Measurements from ENCODE around the gene RIPK1.

Gene RIPK1

GRCh38 chr6:3086282-3086946 is 18.1 kb downstream of the RIPK1 start:
- DNase-seq = no peak

DNA sequence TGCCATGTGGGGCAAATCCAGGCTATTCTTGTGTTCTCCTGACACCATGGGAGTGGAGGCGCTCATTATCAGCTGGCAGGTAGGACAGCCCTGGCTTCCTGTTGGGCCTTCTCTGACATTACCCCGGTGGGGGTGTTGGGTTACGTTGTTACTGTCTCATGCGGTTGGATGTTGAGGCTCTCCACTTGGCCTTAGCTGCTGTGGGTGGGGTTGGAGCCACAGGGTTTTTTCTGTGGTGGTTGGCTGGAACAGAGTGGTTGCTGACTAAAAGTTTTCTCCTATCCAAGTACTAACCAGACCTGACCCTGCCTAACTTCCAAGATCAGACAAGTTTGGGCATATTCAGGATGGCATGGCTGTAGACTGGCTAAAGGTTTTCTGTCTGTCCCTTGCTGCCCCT is 20.2 kb downstream of the RIPK1 start:
- DNase-seq = no peak

GRCh38 chr6:3088968-3089367 is 20.7 kb downstream of the RIPK1 start:
- no peak for DNase-seq

- DNase-seq = no peak
Measured at GRCh38 chr6:3090013-3090412, 21.7 kb downstream of the RIPK1 start.

GRCh38 chr6:3094815-3095214 is 26.5 kb downstream of the RIPK1 start:
- no peak for DNase-seq

DNA sequence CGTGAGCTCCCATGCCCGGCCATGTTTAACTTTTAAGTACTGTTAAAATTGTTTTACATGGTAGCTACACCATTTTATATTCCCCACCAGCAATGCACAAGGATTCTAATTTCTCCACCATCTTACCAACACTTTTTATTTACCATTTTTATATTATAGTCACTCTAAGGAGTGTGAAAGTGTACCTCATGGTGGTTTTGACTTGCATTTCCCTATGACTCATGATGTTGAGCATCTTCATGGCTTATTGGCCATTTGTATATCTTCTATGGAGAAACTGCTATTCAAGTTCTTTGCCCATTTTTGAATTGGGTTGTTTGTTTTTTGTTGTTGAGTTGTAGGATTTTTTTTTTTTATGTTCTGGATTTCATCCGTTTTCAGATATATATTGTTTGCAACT is 34.6 kb downstream of the RIPK1 start:
- DNase-seq = no peak

GRCh38 chr6:3108746-3109414 is 40.6 kb downstream of the RIPK1 start:
- DNase-seq = no peak

- no peak for DNase-seq
Measured at GRCh38 chr6:3109761-3110160, 41.5 kb downstream of the RIPK1 start.

- no peak for DNase-seq
Measured at GRCh38 chr6:3114377-3114776, 46.1 kb downstream of the RIPK1 start.

DNA sequence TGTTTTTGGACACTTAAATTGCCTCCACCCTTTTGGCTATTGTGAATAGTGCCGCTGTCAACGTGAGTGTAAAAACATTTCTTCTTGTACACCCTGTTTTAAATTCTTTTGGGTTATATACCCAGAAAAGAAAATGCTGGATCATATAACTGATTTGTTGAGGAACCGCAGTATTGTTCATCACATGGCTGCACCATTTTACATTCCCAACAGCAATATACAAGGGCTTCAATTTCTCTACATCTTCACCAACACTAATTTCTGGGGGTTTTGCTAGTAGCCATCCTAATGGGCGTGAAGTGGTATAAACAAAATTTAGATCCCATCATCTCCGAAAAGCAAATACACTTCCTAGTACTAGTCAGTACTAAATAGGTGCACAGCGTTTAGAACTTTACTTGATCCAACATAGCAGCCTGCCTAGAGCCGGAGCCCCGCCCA is 49.6 kb downstream of the RIPK1 start:
- no peak for DNase-seq

- DNase-seq = peak; percentile 100
Measured at GRCh38 chr6:3118353-3119039, 50.2 kb downstream of the RIPK1 start, which contains the start of gene BPHL. Gene BPHL, plus strand, starts transcription at chr6:3118711. Its CDS starts 30 bp downstream, at chr6:3118741.

GRCh38 chr6:3119040-3119723 is 50.9 kb downstream of the RIPK1 start:
- DNase-seq = no peak

- DNase-seq = no peak
Measured at GRCh38 chr6:3120765-3121089, 52.4 kb downstream of the RIPK1 start.

DNA sequence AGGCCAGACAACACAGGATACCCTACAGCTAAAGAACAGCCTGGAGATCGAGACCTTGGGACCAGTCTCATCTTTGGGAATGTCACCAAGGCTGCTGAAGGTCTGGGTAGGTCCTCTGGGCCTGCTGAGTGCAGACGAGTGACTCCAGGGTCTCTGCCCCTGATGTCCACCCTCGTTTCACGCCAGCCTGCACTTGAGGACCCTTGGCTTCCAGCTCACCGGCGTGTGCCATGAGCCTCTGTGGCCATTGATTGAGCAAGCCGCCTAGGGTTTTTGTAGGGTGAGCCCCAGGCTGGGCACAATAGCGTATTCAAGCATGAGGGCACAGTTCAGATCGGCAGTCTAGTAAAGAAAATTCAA is 54.5 kb downstream of the RIPK1 start:
- no peak for DNase-seq

- no peak for DNase-seq
Measured at GRCh38 chr6:3124667-3125066, 56.4 kb downstream of the RIPK1 start.

GRCh38 chr6:3125815-3126214 is 57.5 kb downstream of the RIPK1 start:
- no peak for DNase-seq

DNA sequence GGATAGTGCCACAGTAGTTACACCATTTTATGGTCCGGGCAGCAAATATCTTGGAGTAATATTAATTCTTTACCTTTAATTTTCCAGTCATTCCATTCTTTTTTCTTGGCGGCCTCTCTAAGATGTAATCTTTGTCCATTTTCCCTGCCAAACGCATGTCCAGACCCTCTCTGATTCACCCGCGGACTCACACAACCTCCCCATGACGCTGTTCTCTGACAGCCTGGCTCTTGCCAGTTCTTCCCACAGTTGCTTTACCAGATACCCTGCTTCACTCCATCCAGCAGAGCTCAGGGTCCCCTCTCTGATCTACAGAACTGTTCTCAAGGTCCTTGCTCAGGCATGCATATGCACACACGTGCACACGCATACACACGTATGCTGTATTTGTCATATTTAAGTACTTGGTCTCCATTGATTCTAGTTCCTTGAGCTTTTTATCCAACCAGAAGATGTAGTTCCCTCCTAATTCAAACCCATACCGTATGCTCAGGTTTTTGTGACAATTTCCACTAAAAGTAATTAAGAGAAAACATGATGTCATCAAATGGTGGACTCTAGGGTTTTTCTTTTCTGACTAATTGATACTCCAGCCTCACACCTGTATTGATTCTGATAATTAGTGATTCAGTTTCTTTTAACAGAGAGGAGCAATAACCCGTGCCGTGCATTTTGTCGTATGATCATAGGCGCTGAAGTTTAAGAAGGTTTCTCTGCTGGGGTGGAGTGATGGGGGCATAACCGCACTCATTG is 60.2 kb downstream of the RIPK1 start:
- DNase-seq = no peak

- DNase-seq = no peak
Measured at GRCh38 chr6:3131695-3132094, 63.4 kb downstream of the RIPK1 start.

- no peak for DNase-seq
Measured at GRCh38 chr6:3133515-3133914, 65.2 kb downstream of the RIPK1 start.

- DNase-seq = no peak
Measured at GRCh38 chr6:3135668-3136291, 67.5 kb downstream of the RIPK1 start.

DNA sequence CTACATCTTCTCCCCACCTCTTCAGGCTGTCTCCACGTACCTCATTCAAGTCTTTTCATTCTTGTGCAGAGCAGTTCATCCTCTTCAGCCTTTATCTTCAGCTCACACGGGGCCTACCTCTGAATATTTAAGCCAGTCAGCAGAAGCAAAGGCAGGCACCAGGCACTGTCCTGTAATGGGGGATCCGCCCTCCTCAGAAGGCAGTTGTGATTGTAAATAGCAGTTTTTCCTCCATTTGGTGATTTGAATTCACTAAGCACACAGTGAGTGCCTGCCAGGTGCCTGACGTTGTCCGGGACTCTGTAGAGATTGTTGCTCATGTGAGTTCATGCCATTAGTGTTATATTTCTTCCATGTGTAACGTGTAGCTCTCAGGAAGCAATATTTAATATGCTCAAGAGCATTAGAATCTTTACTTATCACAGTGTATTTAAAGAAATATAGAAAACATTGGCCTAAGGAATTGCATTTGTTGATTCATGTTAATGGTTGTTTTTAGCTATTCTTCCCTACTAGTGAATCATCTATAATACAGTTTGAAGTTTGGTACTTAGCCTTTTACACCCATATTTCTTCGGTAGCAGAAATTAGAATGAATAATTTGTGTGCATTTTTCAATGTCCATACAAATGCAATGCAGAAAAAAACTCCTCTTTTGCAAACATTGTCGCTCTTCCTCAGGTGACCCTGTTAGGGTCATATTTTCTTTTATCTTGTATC is 68.2 kb downstream of the RIPK1 start:
- DNase-seq = no peak
